ENCODE results near the gene ABCD4. TPM values are rescaled to one million over a fixed set of nuclear protein-coding genes. Genes with fewer than 3 reads are reported as not detected.

Gene ABCD4
- polyA plus RNA-seq, 1 donor from 2014 or later = 106 TPM

DNA sequence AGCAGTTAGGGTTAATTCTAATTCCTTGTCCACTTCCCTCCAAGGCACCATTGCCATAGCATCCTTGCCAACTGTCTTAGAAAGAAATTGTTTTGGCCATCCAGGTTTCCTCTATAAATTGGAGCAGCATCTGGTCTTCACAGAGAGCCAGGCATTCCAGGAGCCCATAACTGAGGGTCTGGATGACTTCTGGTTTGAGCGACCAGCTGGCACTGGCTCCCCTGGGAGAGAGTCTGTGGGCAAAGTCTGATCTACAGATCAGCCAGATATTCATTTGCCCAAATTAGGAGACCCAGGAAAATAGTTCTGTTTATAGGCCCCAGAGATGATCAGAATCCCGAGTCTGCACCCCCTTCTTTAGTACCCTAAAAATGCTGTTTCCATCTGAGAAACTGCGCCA is 47.5 kb downstream of the ABCD4 start:
- no peaks in the 10 kb centered on the region for H3K9me2 ChIP-seq (ENCODE audit: insufficient read depth, low read length)
- H2AFZ ChIP-seq (ENCODE audit: low read depth, low read length) = no peak overlapping the region
- H3F3A ChIP-seq (ENCODE audit: insufficient read depth, low read length, poor library complexity, severe bottlenecking) = no peaks in the 10 kb centered on the region
- no peaks in the 10 kb centered on the region for H3K79me2 ChIP-seq (replicated peaks; ENCODE audit: insufficient read depth, low read length)
- H3K27ac ChIP-seq (ENCODE audit: low read length) = no peak overlapping the region
- H3K36me3 ChIP-seq (ENCODE audit: insufficient read depth, low read length) = no peaks in the 10 kb centered on the region
- H3K4me3 ChIP-seq (ENCODE audit: low read length) = no peak overlapping the region
- H3K9ac ChIP-seq (ENCODE audit: low read length) = no peak overlapping the region
- H3K27me3 ChIP-seq (ENCODE audit: insufficient read depth, low read depth, low read length) = peaks cover 17% of the 10 kb centered on the region
- no peaks in the 10 kb centered on the region for H3K9me3 ChIP-seq (ENCODE audit: low read length)
- TF ChIP-seq MXI1 (conservative IDR thresholded peaks at IDR 0.05; ENCODE audit: poor library complexity, severe bottlenecking) = no peak
- no peak for TF ChIP-seq EZH2 (IDR thresholded peaks at IDR 0.05; ENCODE audit: borderline replicate concordance, insufficient read depth, low read length, poor library complexity, severe bottlenecking)
- no peak for TF ChIP-seq POLR2AphosphoS5 (IDR thresholded peaks at IDR 0.05)
- TF ChIP-seq EP300 (conservative IDR thresholded peaks at IDR 0.05; ENCODE audit: poor library complexity, severe bottlenecking) = no peak
- no peak for TF ChIP-seq TAF1 (IDR thresholded peaks at IDR 0.05; ENCODE audit: low read depth)
- TF ChIP-seq, protein P1, sequence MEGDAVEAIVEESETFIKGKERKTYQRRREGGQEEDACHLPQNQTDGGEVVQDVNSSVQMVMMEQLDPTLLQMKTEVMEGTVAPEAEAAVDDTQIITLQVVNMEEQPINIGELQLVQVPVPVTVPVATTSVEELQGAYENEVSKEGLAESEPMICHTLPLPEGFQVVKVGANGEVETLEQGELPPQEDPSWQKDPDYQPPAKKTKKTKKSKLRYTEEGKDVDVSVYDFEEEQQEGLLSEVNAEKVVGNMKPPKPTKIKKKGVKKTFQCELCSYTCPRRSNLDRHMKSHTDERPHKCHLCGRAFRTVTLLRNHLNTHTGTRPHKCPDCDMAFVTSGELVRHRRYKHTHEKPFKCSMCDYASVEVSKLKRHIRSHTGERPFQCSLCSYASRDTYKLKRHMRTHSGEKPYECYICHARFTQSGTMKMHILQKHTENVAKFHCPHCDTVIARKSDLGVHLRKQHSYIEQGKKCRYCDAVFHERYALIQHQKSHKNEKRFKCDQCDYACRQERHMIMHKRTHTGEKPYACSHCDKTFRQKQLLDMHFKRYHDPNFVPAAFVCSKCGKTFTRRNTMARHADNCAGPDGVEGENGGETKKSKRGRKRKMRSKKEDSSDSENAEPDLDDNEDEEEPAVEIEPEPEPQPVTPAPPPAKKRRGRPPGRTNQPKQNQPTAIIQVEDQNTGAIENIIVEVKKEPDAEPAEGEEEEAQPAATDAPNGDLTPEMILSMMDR (IDR thresholded peaks at IDR 0.05; ENCODE audit: poor library complexity, severe bottlenecking) = no peak
- TF ChIP-seq, protein P2, sequence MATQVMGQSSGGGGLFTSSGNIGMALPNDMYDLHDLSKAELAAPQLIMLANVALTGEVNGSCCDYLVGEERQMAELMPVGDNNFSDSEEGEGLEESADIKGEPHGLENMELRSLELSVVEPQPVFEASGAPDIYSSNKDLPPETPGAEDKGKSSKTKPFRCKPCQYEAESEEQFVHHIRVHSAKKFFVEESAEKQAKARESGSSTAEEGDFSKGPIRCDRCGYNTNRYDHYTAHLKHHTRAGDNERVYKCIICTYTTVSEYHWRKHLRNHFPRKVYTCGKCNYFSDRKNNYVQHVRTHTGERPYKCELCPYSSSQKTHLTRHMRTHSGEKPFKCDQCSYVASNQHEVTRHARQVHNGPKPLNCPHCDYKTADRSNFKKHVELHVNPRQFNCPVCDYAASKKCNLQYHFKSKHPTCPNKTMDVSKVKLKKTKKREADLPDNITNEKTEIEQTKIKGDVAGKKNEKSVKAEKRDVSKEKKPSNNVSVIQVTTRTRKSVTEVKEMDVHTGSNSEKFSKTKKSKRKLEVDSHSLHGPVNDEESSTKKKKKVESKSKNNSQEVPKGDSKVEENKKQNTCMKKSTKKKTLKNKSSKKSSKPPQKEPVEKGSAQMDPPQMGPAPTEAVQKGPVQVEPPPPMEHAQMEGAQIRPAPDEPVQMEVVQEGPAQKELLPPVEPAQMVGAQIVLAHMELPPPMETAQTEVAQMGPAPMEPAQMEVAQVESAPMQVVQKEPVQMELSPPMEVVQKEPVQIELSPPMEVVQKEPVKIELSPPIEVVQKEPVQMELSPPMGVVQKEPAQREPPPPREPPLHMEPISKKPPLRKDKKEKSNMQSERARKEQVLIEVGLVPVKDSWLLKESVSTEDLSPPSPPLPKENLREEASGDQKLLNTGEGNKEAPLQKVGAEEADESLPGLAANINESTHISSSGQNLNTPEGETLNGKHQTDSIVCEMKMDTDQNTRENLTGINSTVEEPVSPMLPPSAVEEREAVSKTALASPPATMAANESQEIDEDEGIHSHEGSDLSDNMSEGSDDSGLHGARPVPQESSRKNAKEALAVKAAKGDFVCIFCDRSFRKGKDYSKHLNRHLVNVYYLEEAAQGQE (IDR thresholded peaks at IDR 0.05; ENCODE audit: borderline replicate concordance) = no peak
- H3K4me2 ChIP-seq (ENCODE audit: low read length) = no peak overlapping the region
- no peaks in the 10 kb centered on the region for H4K20me1 ChIP-seq (ENCODE audit: insufficient read depth)

DNA sequence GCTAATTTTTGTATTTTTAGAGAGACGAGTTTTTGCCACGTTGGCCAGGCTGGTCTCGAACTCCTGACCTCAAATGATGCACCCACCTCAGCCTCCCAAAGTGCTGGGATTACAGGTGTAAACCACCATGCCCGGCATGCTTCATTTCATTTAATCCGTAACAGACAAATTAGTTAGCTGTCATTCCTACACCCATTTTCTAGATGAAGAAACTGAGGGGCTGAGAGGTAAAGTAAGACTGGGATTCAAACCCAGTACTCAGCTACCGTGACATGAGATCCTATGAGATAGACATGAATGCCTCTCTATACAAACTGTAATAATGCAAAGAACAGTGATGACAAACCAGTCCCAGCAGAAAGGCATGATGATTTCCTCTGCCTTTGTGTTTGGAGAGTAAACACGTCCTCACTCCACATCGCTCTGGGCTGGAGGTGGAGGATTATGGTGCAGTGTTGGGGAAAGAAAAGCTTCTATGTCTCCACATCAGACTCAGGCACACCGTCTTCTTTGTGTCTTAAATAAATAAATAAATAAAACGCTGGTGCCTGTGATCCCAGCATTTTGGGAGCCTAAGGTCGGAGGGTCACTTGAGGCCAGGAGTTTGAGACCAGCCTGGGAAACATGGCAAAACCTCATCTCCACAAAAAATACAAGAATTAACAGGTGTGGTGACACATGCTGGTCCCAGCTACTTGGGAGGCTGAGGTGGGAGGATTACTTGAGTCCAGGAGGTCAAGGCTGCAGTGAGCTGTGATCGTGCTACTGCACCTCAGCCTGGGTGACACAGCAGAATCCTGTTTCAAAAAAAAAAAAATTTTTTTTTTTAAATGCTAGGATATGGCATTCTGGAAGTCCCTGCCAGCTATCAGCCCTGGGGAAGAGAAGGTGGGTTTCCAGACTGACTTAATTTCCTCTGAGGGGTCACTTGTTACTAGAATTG is 53.0 kb downstream of the ABCD4 start:
- Histone ChIP-seq H2AFZ (ENCODE audit: low read depth, low read length) (no peak overlapping the region), H3K4me2 (ENCODE audit: low read length) (no peak overlapping the region), H3K36me3 (ENCODE audit: insufficient read depth, low read length) (no peaks in the 10 kb centered on the region), H3K79me2 (replicated peaks; ENCODE audit: insufficient read depth, low read length) (no peaks in the 10 kb centered on the region), H3K27ac (ENCODE audit: low read length) (no peak overlapping the region), H3K9me3 (ENCODE audit: low read length) (no peaks in the 10 kb centered on the region), H3F3A (ENCODE audit: insufficient read depth, low read length, poor library complexity, severe bottlenecking) (no peaks in the 10 kb centered on the region), H3K27me3 (ENCODE audit: insufficient read depth, low read depth, low read length) (no peaks in the 10 kb centered on the region), H4K20me1 (ENCODE audit: insufficient read depth) (no peaks in the 10 kb centered on the region), H3K9me2 (ENCODE audit: insufficient read depth, low read length) (no peaks in the 10 kb centered on the region), H3K9ac (ENCODE audit: low read length) (no peak overlapping the region), H3K4me3 (ENCODE audit: low read length) (no peak overlapping the region)
- no peak for TF ChIP-seq RAD21 (conservative IDR thresholded peaks at IDR 0.05)
- no peak for TF ChIP-seq MXI1 (conservative IDR thresholded peaks at IDR 0.05; ENCODE audit: poor library complexity, severe bottlenecking)
- TF ChIP-seq TAF1 (IDR thresholded peaks at IDR 0.05; ENCODE audit: low read depth) = no peak
- no peak for TF ChIP-seq SMC3 (conservative IDR thresholded peaks at IDR 0.05; ENCODE audit: poor library complexity)

Data from neural cell (in vitro differentiated cells).